ENCODE data around the gene PDE6C.

DNA sequence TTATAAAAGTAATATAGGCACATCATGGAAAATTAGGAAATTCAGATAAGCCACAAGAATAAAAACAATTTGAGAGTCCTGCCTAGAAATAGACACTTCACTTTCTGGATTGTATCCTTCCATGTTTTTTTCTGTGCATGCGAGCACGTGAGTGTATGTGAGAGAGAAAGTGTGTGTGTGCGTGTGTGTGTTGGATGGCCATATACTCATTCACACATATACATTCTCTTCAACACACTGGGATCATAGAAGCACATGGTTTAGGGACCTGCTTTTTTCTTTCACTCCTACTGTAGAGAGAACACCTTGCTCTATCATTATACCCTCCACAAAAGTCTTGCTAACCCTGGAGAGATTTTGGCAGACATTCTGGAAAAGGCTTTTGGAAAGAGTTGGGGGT lies 38.4 kb upstream of the PDE6C start:
- TF ChIP-seq TAF1 (conservative IDR thresholded peaks at IDR 0.05) (no peak), GABPA (IDR thresholded peaks at IDR 0.05 in 1 of 2, conservative IDR thresholded peaks at IDR 0.05 in 1 of 2) (no peak), CTCF (IDR thresholded peaks at IDR 0.05; ENCODE audit: low read depth, low read length, missing input control) (no peak), MAX (IDR thresholded peaks at IDR 0.05) (no peak), ATF3 (IDR thresholded peaks at IDR 0.05) (no peak)
- TF ChIP-seq, protein P1, sequence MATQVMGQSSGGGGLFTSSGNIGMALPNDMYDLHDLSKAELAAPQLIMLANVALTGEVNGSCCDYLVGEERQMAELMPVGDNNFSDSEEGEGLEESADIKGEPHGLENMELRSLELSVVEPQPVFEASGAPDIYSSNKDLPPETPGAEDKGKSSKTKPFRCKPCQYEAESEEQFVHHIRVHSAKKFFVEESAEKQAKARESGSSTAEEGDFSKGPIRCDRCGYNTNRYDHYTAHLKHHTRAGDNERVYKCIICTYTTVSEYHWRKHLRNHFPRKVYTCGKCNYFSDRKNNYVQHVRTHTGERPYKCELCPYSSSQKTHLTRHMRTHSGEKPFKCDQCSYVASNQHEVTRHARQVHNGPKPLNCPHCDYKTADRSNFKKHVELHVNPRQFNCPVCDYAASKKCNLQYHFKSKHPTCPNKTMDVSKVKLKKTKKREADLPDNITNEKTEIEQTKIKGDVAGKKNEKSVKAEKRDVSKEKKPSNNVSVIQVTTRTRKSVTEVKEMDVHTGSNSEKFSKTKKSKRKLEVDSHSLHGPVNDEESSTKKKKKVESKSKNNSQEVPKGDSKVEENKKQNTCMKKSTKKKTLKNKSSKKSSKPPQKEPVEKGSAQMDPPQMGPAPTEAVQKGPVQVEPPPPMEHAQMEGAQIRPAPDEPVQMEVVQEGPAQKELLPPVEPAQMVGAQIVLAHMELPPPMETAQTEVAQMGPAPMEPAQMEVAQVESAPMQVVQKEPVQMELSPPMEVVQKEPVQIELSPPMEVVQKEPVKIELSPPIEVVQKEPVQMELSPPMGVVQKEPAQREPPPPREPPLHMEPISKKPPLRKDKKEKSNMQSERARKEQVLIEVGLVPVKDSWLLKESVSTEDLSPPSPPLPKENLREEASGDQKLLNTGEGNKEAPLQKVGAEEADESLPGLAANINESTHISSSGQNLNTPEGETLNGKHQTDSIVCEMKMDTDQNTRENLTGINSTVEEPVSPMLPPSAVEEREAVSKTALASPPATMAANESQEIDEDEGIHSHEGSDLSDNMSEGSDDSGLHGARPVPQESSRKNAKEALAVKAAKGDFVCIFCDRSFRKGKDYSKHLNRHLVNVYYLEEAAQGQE (IDR thresholded peaks at IDR 0.05): no peak
